ENCODE measurements around the gene HHAT.
A peak's percentile ranks its signal among the peaks of the same experiment; 100 is the strongest.

Gene HHAT

GRCh38 chr1:210359255-210359654 is 30.6 kb downstream of the HHAT start:
- DNase-seq (ENCODE audit: low spot score), result no peak
- FAIRE-seq, result no peak

GRCh38 chr1:210360852-210361477 is 32.3 kb downstream of the HHAT start:
- peak; percentile 61 for DNase-seq (ENCODE audit: low spot score)

GRCh38 chr1:210361665-210362064 is 33.0 kb downstream of the HHAT start:
- DNase-seq (ENCODE audit: low spot score), result no peak
- no peak for FAIRE-seq

More at GRCh38 chr1:210360852-210361477, 32.3 kb downstream of the HHAT start:
- FAIRE-seq, result no peak

GRCh38 chr1:210362526-210362925 is 33.8 kb downstream of the HHAT start:
- DNase-seq (ENCODE audit: low spot score), result no peak
- no peak for FAIRE-seq

- DNase-seq (ENCODE audit: low spot score), result no peak
- no peak for FAIRE-seq
Observed at GRCh38 chr1:210363119-210363518, 34.4 kb downstream of the HHAT start.

GRCh38 chr1:210364479-210364878 is 35.8 kb downstream of the HHAT start:
- FAIRE-seq, result no peak
- DNase-seq (ENCODE audit: low spot score), result no peak

GRCh38 chr1:210366767-210367166 is 38.1 kb downstream of the HHAT start:
- DNase-seq (ENCODE audit: low spot score) (no peak), FAIRE-seq (no peak)

- DNase-seq (ENCODE audit: low spot score), result no peak
- FAIRE-seq, result no peak
Observed at GRCh38 chr1:210367566-210367965, 38.9 kb downstream of the HHAT start.

GRCh38 chr1:210369425-210369824 is 40.7 kb downstream of the HHAT start:
- no peak for FAIRE-seq
- DNase-seq (ENCODE audit: low spot score), result no peak

GRCh38 chr1:210371916-210372315 is 43.2 kb downstream of the HHAT start:
- no peak for DNase-seq (ENCODE audit: low spot score)
- no peak for FAIRE-seq

GRCh38 chr1:210372491-210372890 is 43.8 kb downstream of the HHAT start:
- DNase-seq (ENCODE audit: low spot score) (no peak), FAIRE-seq (no peak)

GRCh38 chr1:210372931-210373627 is 44.4 kb downstream of the HHAT start:
- no peak for DNase-seq (ENCODE audit: low spot score)
- no peak for FAIRE-seq

GRCh38 chr1:210373628-210373877 is 44.9 kb downstream of the HHAT start:
- no peak for FAIRE-seq
- no peak for DNase-seq (ENCODE audit: low spot score)

- FAIRE-seq, result no peak
- DNase-seq (ENCODE audit: low spot score), result peak; percentile 80
Observed at GRCh38 chr1:210373878-210374599, 45.3 kb downstream of the HHAT start.

- DNase-seq (ENCODE audit: low spot score) (no peak), FAIRE-seq (no peak)
Observed at GRCh38 chr1:210374600-210374953, 45.9 kb downstream of the HHAT start.

GRCh38 chr1:210376836-210377372 is 48.2 kb downstream of the HHAT start:
- DNase-seq (ENCODE audit: low spot score) (no peak), FAIRE-seq (no peak)

GRCh38 chr1:210377731-210378333 is 49.1 kb downstream of the HHAT start:
- FAIRE-seq, result no peak
- no peak for DNase-seq (ENCODE audit: low spot score)

- FAIRE-seq (no peak), DNase-seq (ENCODE audit: low spot score) (no peak)
Observed at GRCh38 chr1:210378736-210379135, 50.0 kb downstream of the HHAT start.

GRCh38 chr1:210381934-210382333 is 53.2 kb downstream of the HHAT start:
- DNase-seq (ENCODE audit: low spot score) (no peak), FAIRE-seq (no peak)

GRCh38 chr1:210384625-210385024 is 55.9 kb downstream of the HHAT start:
- FAIRE-seq (no peak), DNase-seq (ENCODE audit: low spot score) (no peak)

GRCh38 chr1:210385228-210385627 is 56.5 kb downstream of the HHAT start:
- FAIRE-seq (no peak), DNase-seq (ENCODE audit: low spot score) (no peak)

GRCh38 chr1:210394281-210394821 is 65.6 kb downstream of the HHAT start:
- DNase-seq (ENCODE audit: low spot score), result peak; percentile 62
- FAIRE-seq, result peak; percentile 50

All from urothelium cell line (cell line).